HepG2 (cell line): ENCODE results near the gene RARA. TPM values are rescaled to one million over a fixed set of nuclear protein-coding genes. Genes with fewer than 3 reads are reported as not detected.

ENCODE experiments used
- E2F5 ChIP-seq: sonication (generic); formaldehyde crosslinking; conservative IDR thresholded peaks from 2 replicates; pipeline ENCODE4 v1.4.0; 2020; ENCODE audit warnings: missing genetic modification reagents
- GABPB1 ChIP-seq: IDR thresholded peaks from 2 replicates; pipeline ENCODE4 v1.6.1; 2016; ENCODE audit warnings: mild to moderate bottlenecking, missing genetic modification reagents, moderate library complexity, missing compliant biosample characterization
- KDM5B ChIP-seq: sonication (generic); formaldehyde crosslinking; IDR thresholded peaks from 2 replicates; pipeline ENCODE4 v1.4.0; 2020; ENCODE audit warnings: missing genetic modification reagents, mild to moderate bottlenecking, borderline replicate concordance
- NFATC3 ChIP-seq: sonication (generic); formaldehyde crosslinking; IDR thresholded peaks from 2 replicates; pipeline ENCODE4 v1.5.1; 2020; ENCODE audit warnings: mild to moderate bottlenecking, missing genetic modification reagents
- NR2C2 ChIP-seq: sonication (generic); formaldehyde crosslinking; IDR thresholded peaks from 2 replicates; pipeline ENCODE4 v1.4.0; 2020; ENCODE audit warnings: missing genetic modification reagents, mild to moderate bottlenecking, moderate library complexity, borderline replicate concordance
- POGZ ChIP-seq: sonication (generic); formaldehyde crosslinking; IDR thresholded peaks from 2 replicates; pipeline ENCODE4 v1.4.0; 2020; ENCODE audit warnings: mild to moderate bottlenecking, missing genetic modification reagents
- REXO4 ChIP-seq: sonication (generic); formaldehyde crosslinking; IDR thresholded peaks from 2 replicates; pipeline ENCODE4 v1.8.0; 2022; ENCODE audit warnings: missing genetic modification reagents, mild to moderate bottlenecking, borderline replicate concordance
- SMYD3 ChIP-seq: sonication (generic); formaldehyde crosslinking; IDR thresholded peaks from 2 replicates; pipeline ENCODE4 v1.8.1; 2023; ENCODE audit warnings: mild to moderate bottlenecking, missing genetic modification reagents
- SNRNP70 ChIP-seq: fragments of 200-400 bp; formaldehyde crosslinking; IDR thresholded peaks from 2 replicates; pipeline ENCODE4 v1.6.1; 2017; ENCODE audit warnings: mild to moderate bottlenecking, low read depth, low read length, moderate library complexity
- TCF7L2 ChIP-seq: IDR thresholded peaks from 2 replicates; pipeline ENCODE4 v1.6.1; 2011; ENCODE audit warnings: mild to moderate bottlenecking, low read depth, low read length, moderate library complexity
- TIGD3 ChIP-seq: sonication (generic); formaldehyde crosslinking; IDR thresholded peaks from 2 replicates; pipeline ENCODE4 v1.5.1; 2020; ENCODE audit warnings: mild to moderate bottlenecking, missing genetic modification reagents, borderline replicate concordance
- ZBTB34 ChIP-seq: sonication (generic); formaldehyde crosslinking; IDR thresholded peaks from 2 replicates; pipeline ENCODE4 v1.8.0; 2022; ENCODE audit warnings: mild to moderate bottlenecking, missing genetic modification reagents
- ZHX1 ChIP-seq: sonication (generic); formaldehyde crosslinking; IDR thresholded peaks from 2 replicates; pipeline ENCODE4 v1.8.1; 2022; ENCODE audit warnings: low read depth, mild to moderate bottlenecking, missing genetic modification reagents
- ZKSCAN5 ChIP-seq: sonication (generic); formaldehyde crosslinking; IDR thresholded peaks from 2 replicates; pipeline ENCODE4 v1.5.1; 2020; ENCODE audit warnings: mild to moderate bottlenecking, missing genetic modification reagents
- ZNF225 ChIP-seq: sonication (generic); formaldehyde crosslinking; IDR thresholded peaks from 2 replicates; pipeline ENCODE4 v1.4.0; 2020; ENCODE audit warnings: mild to moderate bottlenecking, missing genetic modification reagents
- ZNF34 ChIP-seq: sonication (generic); formaldehyde crosslinking; IDR thresholded peaks from 2 replicates; pipeline ENCODE4 v1.4.0; 2020; ENCODE audit warnings: mild to moderate bottlenecking, missing genetic modification reagents, borderline replicate concordance
- ZNF446 ChIP-seq: sonication (generic); formaldehyde crosslinking; IDR thresholded peaks from 2 replicates; pipeline ENCODE4 v1.5.0; 2020; ENCODE audit warnings: mild to moderate bottlenecking, missing genetic modification reagents
- ZNF460 ChIP-seq: sonication (generic); formaldehyde crosslinking; IDR thresholded peaks from 2 replicates; pipeline ENCODE4 v1.5.1; 2020; ENCODE audit warnings: missing genetic modification reagents, mild to moderate bottlenecking, borderline replicate concordance
- ZNF570 ChIP-seq: sonication (generic); formaldehyde crosslinking; IDR thresholded peaks from 2 replicates; pipeline ENCODE4 v1.4.0; 2020; ENCODE audit warnings: mild to moderate bottlenecking, missing genetic modification reagents, borderline replicate concordance
- ZNF576 ChIP-seq: sonication (generic); formaldehyde crosslinking; IDR thresholded peaks from 2 replicates; pipeline ENCODE4 v1.4.0; 2020; ENCODE audit warnings: mild to moderate bottlenecking, missing genetic modification reagents
- ZNF619 ChIP-seq: sonication (generic); formaldehyde crosslinking; IDR thresholded peaks from 2 replicates; pipeline ENCODE4 v1.4.0; 2020; ENCODE audit warnings: mild to moderate bottlenecking, missing genetic modification reagents
- ZNF674 ChIP-seq: sonication (generic); formaldehyde crosslinking; IDR thresholded peaks from 2 replicates; pipeline ENCODE4 v1.5.0; 2020; ENCODE audit warnings: low read depth, mild to moderate bottlenecking, missing genetic modification reagents
- ZNF773 ChIP-seq: sonication (generic); formaldehyde crosslinking; IDR thresholded peaks from 2 replicates; pipeline ENCODE4 v1.4.0; 2020; ENCODE audit warnings: missing genetic modification reagents, borderline replicate concordance
- polyA plus RNA-seq, 8 experiments: library from polyadenylated mRNA; depleted of rRNA in 3 of 8; stranded (reverse) in 7 of 8; unstranded in 1 of 8; fragments of >200 nt; fragmentation: Illumina TruSeq in 4 of 8; extraction: Trizol in 4 of 8; gene quantifications; 2 replicates each; pipeline versions ENCODE4 v1.2.1 to v1.2.3, GENCODE V29; 2011 to 2016; ENCODE audit warnings: low read depth in 4 of 8, missing spikeins in 1 of 8, mixed read lengths in 1 of 8; ENCODE audit not compliant: insufficient read depth in 1 of 8
- total RNA-seq, 5 experiments: library from RNA; depleted of rRNA; stranded (reverse); fragments of >200 nt; fragmentation: Illumina TruSeq; extraction: Trizol; gene quantifications; 2 replicates each; pipeline ENCODE4 v1.2.3, GENCODE V29; 2016; ENCODE audit warnings: low read depth in 1 of 5

RARA gene
- total and polyA plus RNA-seq, 2 of the 13 experiments (the other 11 are each of a cell fraction or from before 2014, with no cell fraction given) = 6.4 to 8.6 TPM

- TF ChIP-seq KDM5B (0 out of 2 replicates have a peak, but pooled peaks have one; percentile 2), SMYD3 (CRISPR knock-in tag) (no peak), ZBTB34 (CRISPR knock-in tag) (no peak), ZNF570 (CRISPR knock-in tag) (no peak), TIGD3 (CRISPR knock-in tag) (no peak), NR2C2 (CRISPR knock-in tag) (no peak), TCF7L2 (no peak), ZNF773 (CRISPR knock-in tag) (peak; percentile 19; the same call in 1 of the 2 replicates), E2F5 (CRISPR knock-in tag) (no peak), ZNF225 (CRISPR knock-in tag) (no peak), GABPB1 (CRISPR knock-in tag) (peak; percentile 8; the same call in 1 of the 2 replicates), ZNF446 (CRISPR knock-in tag) (no peak), NFATC3 (no peak), ZNF34 (CRISPR knock-in tag) (no peak), SNRNP70 (no peak), ZHX1 (CRISPR knock-in tag) (peak; percentile 55), ZNF576 (CRISPR knock-in tag) (no peak), REXO4 (CRISPR knock-in tag) (0 out of 2 replicates have a peak, but pooled peaks have one; percentile 38), ZKSCAN5 (no peak), ZNF674 (CRISPR knock-in tag) (no peak), ZNF460 (CRISPR knock-in tag) (no peak), POGZ (CRISPR knock-in tag) (no peak), ZNF619 (no peak)
Observed at GRCh38 chr17:40363111-40363827, 54.3 kb downstream of the RARA start (continued).
